Stimulated activated CD8-positive, alpha-beta memory T cell treated with anti-CD3 and anti-CD28 coated beads, Interleukin-4, amount 100 ng/mL, for 4 hours (primary cell): ENCODE measurements around the gene PPP1R13B.
"Not testable (repeated sequence)": the region's sequence is repeated elsewhere in the genome, so short reads cannot be mapped to it uniquely, and the experiment has no call there.

Experiments used
- DNase-seq, 2 donors: peaks; one replicate each; pipeline ENCODE4 v3.0.0-alpha.2; 2020; ENCODE audit warnings: low read depth in 2 of 2, low spot score in 1 of 2

PPP1R13B gene

GRCh38 chr14:103802356-103802755 lies 45.0 kb downstream of the PPP1R13B start:
- no peak for DNase-seq

- DNase-seq: no peak
Observed at GRCh38 chr14:103801459-103801858, 45.9 kb downstream of the PPP1R13B start.

- DNase-seq: not testable (repeated sequence)
Observed at GRCh38 chr14:103793192-103793591, 54.2 kb downstream of the PPP1R13B start.

GRCh38 chr14:103788086-103788485 lies 59.3 kb downstream of the PPP1R13B start:
- no peak for DNase-seq

GRCh38 chr14:103782376-103782775 lies 65.0 kb downstream of the PPP1R13B start:
- DNase-seq: no peak

- DNase-seq: not testable (repeated sequence)
Observed at GRCh38 chr14:103776319-103776718, 71.1 kb downstream of the PPP1R13B start.

GRCh38 chr14:103775506-103775905 lies 71.9 kb downstream of the PPP1R13B start:
- no peak for DNase-seq

- no peak for DNase-seq
Observed at GRCh38 chr14:103773521-103773920, 73.9 kb downstream of the PPP1R13B start.

GRCh38 chr14:103772078-103772712 lies 75.2 kb downstream of the PPP1R13B start:
- no peak for DNase-seq

- DNase-seq: no peak
Observed at GRCh38 chr14:103770902-103771301, 76.5 kb downstream of the PPP1R13B start.

- DNase-seq: no peak
Observed at GRCh38 chr14:103770500-103770899, 76.9 kb downstream of the PPP1R13B start.

- no peak for DNase-seq
Observed at GRCh38 chr14:103767336-103767894, 80.0 kb downstream of the PPP1R13B start.

GRCh38 chr14:103765526-103765925 lies 81.8 kb downstream of the PPP1R13B start:
- DNase-seq: no peak

- DNase-seq: no peak
Observed at GRCh38 chr14:103763730-103764488, 83.5 kb downstream of the PPP1R13B start.

GRCh38 chr14:103762541-103762940 lies 84.8 kb downstream of the PPP1R13B start:
- no peak for DNase-seq

- no peak for DNase-seq
Observed at GRCh38 chr14:103762036-103762435, 85.3 kb downstream of the PPP1R13B start.

GRCh38 chr14:103758059-103758776 lies 89.2 kb downstream of the PPP1R13B start:
- DNase-seq: no peak

GRCh38 chr14:103755060-103755459 lies 92.3 kb downstream of the PPP1R13B start:
- no peak for DNase-seq

- no peak for DNase-seq
Observed at GRCh38 chr14:103753774-103754173, 93.6 kb downstream of the PPP1R13B start.

- no peak for DNase-seq
Observed at GRCh38 chr14:103749860-103750259, 97.5 kb downstream of the PPP1R13B start.

- DNase-seq: no peak
Observed at GRCh38 chr14:103749452-103749851, 97.9 kb downstream of the PPP1R13B start.

GRCh38 chr14:103748534-103748857 lies 98.9 kb downstream of the PPP1R13B start:
- peak; percentile 3 to 6 for DNase-seq
